Measurements from ENCODE around the gene SCAPER. TPM values are rescaled to one million over a fixed set of nuclear protein-coding genes. Genes with fewer than 3 reads are reported as not detected.
"Not testable (repeated sequence)": the region's sequence is repeated elsewhere in the genome, so short reads cannot be mapped to it uniquely, and the experiment has no call there.

SCAPER gene
- total RNA-seq, 1 donor from 2014 or later, result 50.1 TPM

GRCh38 chr15:76470691-76471090 lies 434.4 kb downstream of the SCAPER start:
- intact Hi-C loops (cut with DNase I), result no loop called here
- ATAC-seq (no peak), DNase-seq (ENCODE audit: low spot score) (no peak)

GRCh38 chr15:76468722-76469121 lies 436.4 kb downstream of the SCAPER start:
- DNase-seq (ENCODE audit: low spot score) (no peak), ATAC-seq (no peak)
- intact Hi-C loops (cut with DNase I), result no loop called here

GRCh38 chr15:76467136-76467535 lies 438.0 kb downstream of the SCAPER start:
- intact Hi-C loops (cut with DNase I), result no loop called here
- DNase-seq (ENCODE audit: low spot score) (no peak), ATAC-seq (no peak)

DNA sequence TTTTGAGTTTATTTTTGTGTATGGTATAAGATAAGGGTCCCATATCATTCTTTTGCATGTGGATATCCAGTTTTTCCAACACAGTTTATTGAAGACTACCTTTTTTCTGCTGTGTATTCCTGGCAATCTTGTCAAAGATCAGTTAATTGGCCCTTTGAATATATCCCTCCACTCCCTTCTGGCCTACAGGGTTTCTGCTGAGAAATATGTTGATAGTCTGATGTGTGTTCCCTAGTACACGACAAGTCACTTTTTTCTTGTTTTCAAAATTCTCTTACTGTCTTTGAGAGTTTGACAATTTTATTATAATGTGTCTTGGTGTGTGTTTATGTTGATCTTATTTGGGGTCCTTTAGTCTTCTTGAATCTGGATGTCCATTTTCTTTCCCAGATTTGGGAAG lies 439.4 kb downstream of the SCAPER start:
- intact Hi-C loops (cut with DNase I), result no loop called here
- DNase-seq (ENCODE audit: low spot score) (no peak), ATAC-seq (no peak)

- ATAC-seq, result no peak
- intact Hi-C loops (cut with DNase I), result no loop called here
- DNase-seq (ENCODE audit: low spot score), result no peak
Observed at GRCh38 chr15:76464247-76464646, 440.9 kb downstream of the SCAPER start.

DNA sequence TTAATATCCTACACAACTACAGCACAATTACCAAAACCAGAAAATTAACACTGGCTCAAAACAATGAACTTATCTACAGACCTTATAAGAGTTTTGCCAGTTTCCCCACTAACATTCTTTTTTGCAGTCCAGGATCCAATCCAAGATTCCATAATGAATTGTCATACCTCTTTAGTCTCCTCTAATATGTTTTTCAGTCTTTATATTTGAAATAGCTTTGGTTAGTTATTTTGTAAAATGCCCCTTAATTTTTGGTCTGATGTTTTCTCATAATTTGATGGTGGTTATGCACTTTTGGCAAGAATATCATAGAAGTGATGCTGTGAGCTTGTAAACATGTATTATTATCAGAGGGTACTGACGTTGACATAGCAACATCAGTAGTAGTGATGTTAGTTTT lies 444.3 kb downstream of the SCAPER start:
- no peak for ATAC-seq
- intact Hi-C loops (cut with DNase I), result no loop called here
- DNase-seq (ENCODE audit: low spot score), result no peak

DNA sequence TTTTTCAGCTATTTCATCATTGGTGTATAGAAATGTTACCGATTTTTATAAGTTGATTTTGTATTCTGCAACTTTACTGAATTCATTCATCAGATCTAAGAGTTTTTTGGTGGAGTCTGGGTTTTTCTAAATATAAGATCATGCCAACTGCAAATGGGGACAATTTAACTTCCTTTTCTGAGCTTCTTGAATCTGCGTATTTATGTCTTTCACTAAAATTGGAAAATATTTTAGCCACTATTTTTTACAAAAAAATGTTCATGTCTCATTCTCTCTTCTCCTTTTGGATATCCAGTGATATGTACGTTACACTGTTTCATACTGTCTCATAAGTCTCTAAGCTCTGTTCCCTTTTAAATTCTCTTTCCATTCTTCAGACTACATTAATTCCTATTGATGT lies 444.8 kb downstream of the SCAPER start:
- no peak for ATAC-seq
- intact Hi-C loops (cut with DNase I), result no loop called here
- DNase-seq (ENCODE audit: low spot score), result no peak

- ATAC-seq (no peak), DNase-seq (ENCODE audit: low spot score) (no peak)
- intact Hi-C loops (cut with DNase I), result no loop called here
Observed at GRCh38 chr15:76451540-76451939, 453.6 kb downstream of the SCAPER start.

- no peak for DNase-seq (ENCODE audit: low spot score)
- intact Hi-C loops (cut with DNase I), result no loop called here
- ATAC-seq, result no peak
Observed at GRCh38 chr15:76449455-76449854, 455.7 kb downstream of the SCAPER start.

DNA sequence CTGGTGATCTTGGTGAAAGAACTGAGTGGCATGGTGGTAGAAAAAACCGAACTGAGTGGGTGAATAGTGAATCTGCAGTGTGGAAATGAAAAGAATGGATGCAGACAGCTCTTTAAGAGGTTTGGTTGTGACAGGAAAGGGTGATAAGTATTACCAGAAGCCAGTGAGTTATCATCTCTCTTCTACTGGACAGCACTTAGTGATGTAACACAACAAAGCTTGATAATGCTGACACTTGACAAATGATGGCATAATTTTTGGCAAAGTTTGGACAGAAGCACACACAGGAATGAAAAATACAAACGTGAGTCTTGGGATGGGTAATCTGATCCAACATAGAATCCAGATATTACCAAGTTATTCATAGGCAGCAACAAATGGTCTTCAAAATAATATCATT lies 456.4 kb downstream of the SCAPER start:
- DNase-seq (ENCODE audit: low spot score) (no peak), ATAC-seq (no peak)
- intact Hi-C loops (cut with DNase I), result no loop called here

DNA sequence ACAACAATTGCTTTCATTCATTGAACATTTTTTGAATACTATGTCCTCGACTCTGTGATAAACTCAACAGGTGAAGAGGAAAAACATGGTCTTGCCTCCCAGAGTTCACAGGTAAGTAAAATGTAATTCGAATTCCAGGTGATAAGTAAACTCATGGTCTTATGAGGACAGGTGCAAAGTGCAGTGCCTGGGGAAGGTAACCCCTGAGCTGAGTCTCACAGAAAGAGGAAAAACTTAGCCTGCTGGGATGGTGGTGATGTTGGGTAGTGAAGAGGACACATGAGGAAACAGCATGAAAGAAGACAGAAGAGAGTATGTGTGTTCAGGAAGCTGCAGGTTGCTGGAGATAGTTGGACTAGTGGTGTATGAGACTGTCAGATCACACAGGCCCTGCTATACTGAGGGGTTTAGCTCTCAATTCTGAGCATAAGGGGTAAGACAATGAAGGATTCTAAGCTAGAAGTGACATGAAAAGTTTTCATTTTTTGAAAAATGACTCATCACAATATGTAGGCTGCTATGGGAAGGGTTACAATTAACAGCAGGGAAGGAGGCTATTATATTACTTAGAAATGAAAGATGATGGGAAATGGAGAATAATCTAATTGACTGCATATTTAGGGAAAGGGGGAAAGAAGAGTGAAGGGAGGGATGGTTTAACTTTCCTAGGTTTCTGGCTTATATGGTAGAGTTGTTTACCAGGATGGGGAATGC lies 457.3 kb downstream of the SCAPER start:
- intact Hi-C loops (cut with DNase I), result no loop called here
- no peak for ATAC-seq
- no peak for DNase-seq (ENCODE audit: low spot score)

DNA sequence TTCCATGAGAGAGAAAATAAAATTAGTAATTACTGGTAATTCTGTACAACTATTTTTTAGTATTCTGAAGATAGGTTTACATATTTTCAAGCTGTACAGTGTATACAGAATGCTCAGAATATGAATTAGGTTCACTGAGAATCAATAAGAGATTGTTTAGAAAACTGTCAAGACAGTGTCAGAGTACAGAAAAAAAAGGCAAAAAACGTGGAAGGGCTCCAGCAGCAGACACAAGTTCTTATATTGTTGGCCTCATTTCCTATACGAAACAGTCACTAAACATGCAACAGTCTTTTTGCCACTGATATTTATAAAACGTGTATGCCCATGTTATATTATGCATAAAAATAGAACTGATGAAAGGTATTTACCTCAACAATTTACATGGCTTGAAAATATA lies 464.7 kb downstream of the SCAPER start:
- intact Hi-C loops (cut with DNase I), result no loop called here
- DNase-seq (ENCODE audit: low spot score), result no peak
- ATAC-seq, result no peak

GRCh38 chr15:76439542-76439941 lies 465.6 kb downstream of the SCAPER start:
- no peak for ATAC-seq
- intact Hi-C loops (cut with DNase I), result no loop called here
- DNase-seq (ENCODE audit: low spot score), result no peak

DNA sequence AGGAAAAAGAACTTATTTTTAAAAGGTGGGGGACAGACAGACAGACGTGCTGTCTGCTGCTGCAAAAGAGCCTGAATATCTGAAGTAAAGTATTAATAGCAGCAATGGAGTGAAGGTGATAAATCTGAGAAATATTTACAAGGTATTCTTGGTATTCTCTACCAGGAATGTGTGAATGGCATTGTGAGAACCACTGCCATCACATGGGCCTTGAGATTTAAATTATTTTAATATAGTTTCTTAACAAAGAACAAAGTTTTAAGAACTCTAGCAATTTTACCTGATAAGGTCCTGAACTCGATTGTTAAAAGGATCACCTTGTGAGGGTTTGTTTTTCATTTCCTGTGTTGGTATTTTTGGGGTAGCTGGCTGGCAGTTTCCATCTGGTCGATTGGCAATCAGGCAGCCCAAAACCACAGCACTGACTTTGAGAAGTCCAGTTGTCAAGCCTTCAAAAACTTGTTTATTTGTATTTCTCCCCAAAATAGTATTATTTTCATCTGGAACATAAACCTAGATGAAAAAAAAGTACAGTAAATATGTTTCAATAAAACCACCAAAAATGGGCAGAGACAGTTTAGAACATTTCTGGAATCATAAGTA lies 471.2 kb downstream of the SCAPER start:
- intact Hi-C loops (cut with DNase I), result no loop called here
- ATAC-seq (no peak), DNase-seq (ENCODE audit: low spot score) (no peak)

GRCh38 chr15:76433036-76433435 lies 472.1 kb downstream of the SCAPER start:
- intact Hi-C loops (cut with DNase I); ATAC-seq; DNase-seq (ENCODE audit: low spot score): not testable (repeated sequence)

DNA sequence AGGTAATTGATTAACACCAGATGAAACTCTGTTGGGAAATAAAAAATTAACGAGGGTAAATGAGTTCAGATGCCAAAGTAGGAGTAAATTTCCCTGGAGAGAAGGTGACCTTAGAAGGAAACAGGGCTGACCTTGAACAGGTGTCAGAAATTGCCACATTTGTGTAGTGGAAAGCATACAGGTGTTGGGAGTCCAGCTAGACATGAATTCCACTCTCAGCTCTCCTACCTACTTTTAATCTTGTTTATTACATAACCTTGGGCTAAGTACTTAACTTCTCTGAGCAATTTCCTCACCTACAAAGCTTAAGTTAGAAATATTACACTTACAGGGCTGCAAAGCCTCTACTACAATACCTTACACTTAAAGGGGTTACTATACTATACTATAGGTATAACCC lies 472.5 kb downstream of the SCAPER start:
- intact Hi-C loops (cut with DNase I), result no loop called here
- no peak for ATAC-seq
- DNase-seq (ENCODE audit: low spot score), result no peak

- ATAC-seq (no peak), DNase-seq (ENCODE audit: low spot score) (no peak)
- intact Hi-C loops (cut with DNase I), result no loop called here
Observed at GRCh38 chr15:76431971-76432370, 473.2 kb downstream of the SCAPER start.

DNA sequence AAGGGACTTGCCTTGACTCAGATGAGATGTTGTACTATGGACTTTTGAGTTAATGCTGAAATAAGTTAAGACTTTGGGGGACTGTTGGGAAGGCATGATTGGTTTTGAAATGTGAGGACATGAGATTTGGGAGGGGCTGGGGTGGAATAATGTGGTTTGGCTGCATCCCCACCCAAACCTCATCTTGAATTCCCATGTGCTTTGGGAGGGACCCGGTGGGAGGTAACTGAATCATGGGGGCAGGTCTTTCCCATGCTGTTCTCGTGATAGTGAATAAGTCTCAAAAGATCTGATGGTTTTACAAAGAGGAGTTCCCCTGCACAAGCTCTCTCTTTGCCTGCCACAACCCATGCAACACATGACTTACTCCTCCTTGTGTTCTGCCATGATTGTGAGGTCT lies 474.4 kb downstream of the SCAPER start:
- DNase-seq (ENCODE audit: low spot score); ATAC-seq; intact Hi-C loops (cut with DNase I): not testable (repeated sequence)

GRCh38 chr15:76429661-76430060 lies 475.5 kb downstream of the SCAPER start:
- intact Hi-C loops (cut with DNase I), result no loop called here
- ATAC-seq (no peak), DNase-seq (ENCODE audit: low spot score) (no peak)

DNA sequence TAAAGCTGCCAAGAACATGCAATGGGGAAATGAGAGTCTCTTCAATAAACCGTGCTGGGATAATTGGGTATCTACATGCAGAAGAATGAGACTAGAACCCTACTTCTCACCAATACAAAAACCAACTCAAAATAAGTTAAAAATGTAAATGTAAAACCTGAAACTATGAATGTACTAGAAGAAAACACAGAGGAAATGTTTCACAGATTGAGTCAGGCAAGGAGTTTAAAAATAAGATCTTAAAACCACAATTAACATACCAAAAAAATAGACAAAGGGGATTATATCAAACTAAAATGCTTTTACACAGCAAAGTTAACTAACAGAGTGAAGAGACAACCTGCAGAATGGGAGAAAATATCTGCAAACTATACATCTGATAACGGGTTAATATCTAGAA lies 478.2 kb downstream of the SCAPER start:
- DNase-seq (ENCODE audit: low spot score), result no peak
- intact Hi-C loops (cut with DNase I), result no loop called here
- ATAC-seq, result no peak
